ENCODE data around the gene SLC27A5. TPM values are rescaled to one million over a fixed set of nuclear protein-coding genes. Genes with fewer than 3 reads are reported as not detected.

Gene SLC27A5
- total and polyA plus RNA-seq, 8 donors = 0.87 to 18.4 (median 3.3) TPM; not detected in 1

DNA sequence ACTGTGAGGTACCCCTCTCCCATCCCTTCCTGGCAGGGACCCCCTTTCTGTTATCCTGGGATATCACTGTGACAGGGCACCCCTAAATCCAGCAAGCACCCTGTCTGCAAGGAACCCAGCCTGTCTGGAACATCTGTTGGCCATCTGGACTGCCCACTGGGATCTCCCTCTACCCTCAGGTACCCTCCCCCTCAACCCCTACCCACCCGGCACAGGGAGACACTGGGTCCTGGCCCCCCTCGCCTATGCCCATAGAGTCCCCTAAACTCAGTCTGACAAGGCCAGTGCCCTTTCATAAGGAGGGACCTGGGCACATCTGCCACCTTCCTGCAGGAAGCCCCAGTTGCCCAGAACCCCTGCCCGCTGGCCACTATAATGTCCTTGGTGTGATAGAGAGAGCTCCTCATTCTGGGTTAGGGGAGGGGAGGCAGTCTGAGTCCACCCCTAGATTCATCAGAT, 2.8 kb upstream of the SLC27A5 start:
- DNase-seq = peak in 1 of 2 donors; percentile 9
- Histone ChIP-seq H3K4me3 (peak overlapping the region; percentile 38 to 54 (median 44)), H3K4me1 (peaks cover 27 to 70% (median 60%) of the 10 kb centered on the region in 4 donors), H3K27me3 (no peaks in the 10 kb centered on the region), H3K36me3 (peaks cover 16 to 26% (median 23%) of the 10 kb centered on the region in 4 donors), H3K27ac (peak overlapping the region in 4 of 5 donors; percentile 60 to 81 (median 64)), H3K9me3 (no peaks in the 10 kb centered on the region)
- no peak for TF ChIP-seq POLR2A (IDR thresholded peaks at IDR 0.05)
- TF ChIP-seq EP300 (IDR thresholded peaks at IDR 0.05) = no peak
- TF ChIP-seq POLR2AphosphoS5 (IDR thresholded peaks at IDR 0.05) = no peak
- TF ChIP-seq, protein P1, sequence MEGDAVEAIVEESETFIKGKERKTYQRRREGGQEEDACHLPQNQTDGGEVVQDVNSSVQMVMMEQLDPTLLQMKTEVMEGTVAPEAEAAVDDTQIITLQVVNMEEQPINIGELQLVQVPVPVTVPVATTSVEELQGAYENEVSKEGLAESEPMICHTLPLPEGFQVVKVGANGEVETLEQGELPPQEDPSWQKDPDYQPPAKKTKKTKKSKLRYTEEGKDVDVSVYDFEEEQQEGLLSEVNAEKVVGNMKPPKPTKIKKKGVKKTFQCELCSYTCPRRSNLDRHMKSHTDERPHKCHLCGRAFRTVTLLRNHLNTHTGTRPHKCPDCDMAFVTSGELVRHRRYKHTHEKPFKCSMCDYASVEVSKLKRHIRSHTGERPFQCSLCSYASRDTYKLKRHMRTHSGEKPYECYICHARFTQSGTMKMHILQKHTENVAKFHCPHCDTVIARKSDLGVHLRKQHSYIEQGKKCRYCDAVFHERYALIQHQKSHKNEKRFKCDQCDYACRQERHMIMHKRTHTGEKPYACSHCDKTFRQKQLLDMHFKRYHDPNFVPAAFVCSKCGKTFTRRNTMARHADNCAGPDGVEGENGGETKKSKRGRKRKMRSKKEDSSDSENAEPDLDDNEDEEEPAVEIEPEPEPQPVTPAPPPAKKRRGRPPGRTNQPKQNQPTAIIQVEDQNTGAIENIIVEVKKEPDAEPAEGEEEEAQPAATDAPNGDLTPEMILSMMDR (IDR thresholded peaks at IDR 0.05) = no peak
- 60 to 67% (median 66%) methylated on average over 2 to 3 of the region's 3 CpGs for WGBS, 5 donors
- intact Hi-C loops (cut with DNase I; ENCODE audit: low total_unique reads) = no loop called here

DNA sequence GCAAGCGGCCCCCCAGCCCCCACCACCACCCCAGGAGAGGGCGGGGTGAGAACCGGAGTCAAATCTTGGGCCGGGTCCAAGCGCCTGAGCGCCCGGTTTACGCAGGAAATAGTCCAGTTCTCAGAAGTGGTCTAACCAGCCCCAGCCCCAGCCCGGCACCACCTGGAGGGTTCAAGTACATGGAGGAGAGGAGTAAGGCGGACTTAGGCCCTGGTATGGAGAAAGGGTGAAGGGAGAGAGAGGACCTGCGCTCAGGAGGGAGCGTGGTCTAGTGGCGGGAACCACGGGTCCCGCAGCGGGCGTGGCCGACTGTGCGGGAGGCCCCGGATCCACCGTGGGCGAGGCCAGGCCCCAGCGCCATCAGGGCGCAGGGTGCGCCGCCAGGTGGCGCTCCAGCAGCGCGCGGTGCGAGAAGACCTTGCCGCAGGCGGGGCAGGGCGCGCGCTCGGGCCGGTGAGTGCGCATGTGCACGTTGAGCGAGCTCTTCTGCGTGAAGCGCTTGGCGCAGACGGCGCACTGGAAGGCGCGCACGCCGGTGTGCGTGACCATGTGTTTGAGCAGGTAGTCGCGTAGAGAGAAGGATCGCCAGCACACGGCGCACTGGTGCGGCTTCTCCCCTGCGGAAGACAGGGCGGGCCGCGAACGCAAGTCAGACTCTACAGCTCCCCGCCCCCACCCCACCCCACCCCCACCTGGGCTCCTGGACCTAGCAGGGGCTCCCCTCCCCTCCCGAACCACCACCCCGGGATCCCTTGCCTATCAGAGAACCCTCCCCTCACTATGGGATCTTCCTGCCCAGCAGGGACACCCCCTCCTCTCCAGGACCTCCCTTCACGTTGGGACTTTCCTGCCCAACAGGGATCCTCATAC, 2.1 kb upstream of the SLC27A5 start:
- TF ChIP-seq POLR2A (IDR thresholded peaks at IDR 0.05) (no peak), POLR2AphosphoS5 (IDR thresholded peaks at IDR 0.05) (peak; percentile 74 to 94 (median 76)), EP300 (IDR thresholded peaks at IDR 0.05) (no peak)
- TF ChIP-seq, protein P1 (IDR thresholded peaks at IDR 0.05) = peak in 5 of 7 experiments; percentile 58 to 95 (median 93)
- H3K27me3 ChIP-seq = no peaks in the 10 kb centered on the region
- H3K4me3 ChIP-seq = peak overlapping the region; percentile 38 to 54 (median 44)
- WGBS, 5 donors = 6 to 34% (median 7%) methylated on average over 46 to 66 of the region's 66 CpGs
- H3K4me1 ChIP-seq = peaks cover 27 to 69% (median 55%) of the 10 kb centered on the region in 4 donors
- intact Hi-C loops (cut with DNase I; ENCODE audit: low total_unique reads) = no loop called here
- H3K27ac ChIP-seq = peak overlapping the region; percentile 58 to 81 (median 63)
- peak; percentile 94 to 98 for DNase-seq
- no peaks in the 10 kb centered on the region for H3K9me3 ChIP-seq
- H3K36me3 ChIP-seq = peaks cover 16 to 26% (median 23%) of the 10 kb centered on the region in 4 donors

DNA sequence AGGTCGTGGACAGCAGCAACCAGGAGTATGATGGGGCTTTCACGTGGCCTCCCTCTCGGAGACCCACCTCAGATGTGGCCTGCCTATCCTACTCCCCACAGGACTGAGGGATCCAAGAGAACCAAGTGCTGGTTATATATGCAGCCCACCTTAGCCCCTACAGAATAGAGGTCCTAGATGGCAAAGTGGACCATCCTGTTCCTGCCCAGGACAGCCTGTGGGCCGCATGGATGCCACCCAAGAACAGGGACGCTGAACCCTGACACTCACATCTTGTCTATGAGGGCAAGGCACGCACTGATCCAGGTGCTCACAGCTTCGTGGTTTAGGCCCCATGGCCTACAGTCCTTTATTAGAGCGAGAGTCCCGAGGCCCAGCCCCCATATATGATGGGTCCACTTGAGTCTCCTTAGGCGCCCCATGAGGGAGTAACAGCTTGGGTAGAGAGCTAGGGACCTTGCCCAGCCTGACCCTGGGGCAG, 1.5 kb upstream of the SLC27A5 start:
- TF ChIP-seq POLR2AphosphoS5 (IDR thresholded peaks at IDR 0.05) = peak in 1 of 3 donors; percentile 16
- no peak for TF ChIP-seq EP300 (IDR thresholded peaks at IDR 0.05)
- no peak for TF ChIP-seq POLR2A (IDR thresholded peaks at IDR 0.05)
- TF ChIP-seq, protein P1 (IDR thresholded peaks at IDR 0.05) = no peak
- DNase-seq = no peak
- H3K27ac ChIP-seq = peak overlapping the region in 4 of 5 donors; percentile 60 to 81 (median 64)
- H3K9me3 ChIP-seq = no peaks in the 10 kb centered on the region
- intact Hi-C loops (cut with DNase I; ENCODE audit: low total_unique reads) = no loop called here
- H3K36me3 ChIP-seq = peaks cover 16 to 26% (median 23%) of the 10 kb centered on the region in 4 donors
- peaks cover 21 to 63% (median 49%) of the 10 kb centered on the region in 4 donors for H3K4me1 ChIP-seq
- no peaks in the 10 kb centered on the region for H3K27me3 ChIP-seq
- peak overlapping the region in 1 of 4 donors; percentile 54 for H3K4me3 ChIP-seq
- 20 to 80% (median 77%) methylated on average over 1 to 10 of the region's 10 CpGs for WGBS, 5 donors

DNA sequence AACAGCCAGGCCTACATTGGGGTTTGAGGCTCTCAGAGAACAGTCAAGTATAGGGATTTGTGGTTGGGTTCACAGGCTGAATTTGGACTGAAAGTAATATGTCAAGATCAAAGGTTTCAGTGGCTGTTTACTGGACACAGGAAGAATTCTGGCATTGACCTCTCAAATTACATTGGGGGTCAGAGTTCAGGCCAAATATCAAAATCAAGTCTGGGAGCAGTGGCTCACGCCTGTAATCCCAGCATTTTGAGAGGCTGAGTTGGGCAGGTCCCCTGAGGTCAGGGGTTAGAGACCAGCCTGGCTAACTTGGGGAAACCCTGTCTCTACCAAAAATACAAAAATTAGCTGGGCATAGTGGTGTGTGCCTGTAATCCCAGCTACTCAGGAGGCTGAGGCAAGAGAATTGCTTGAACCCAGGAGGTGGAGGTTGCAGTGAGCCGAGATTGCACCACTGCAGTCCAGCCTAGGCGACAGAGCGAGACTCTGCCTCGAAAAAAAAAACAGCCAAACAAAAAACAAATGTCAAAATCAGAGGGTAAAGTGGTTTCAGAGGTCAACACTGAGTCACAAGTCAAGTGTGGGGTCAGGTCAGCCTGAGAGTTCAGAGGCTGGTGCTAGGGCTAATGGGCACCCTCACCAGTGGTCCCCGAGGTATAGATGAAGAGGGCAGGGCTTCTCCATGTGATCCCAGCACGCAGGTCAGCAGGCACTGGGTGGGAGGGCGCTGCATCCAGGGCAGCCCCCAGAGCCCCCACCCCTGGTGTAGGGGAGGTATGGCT, 1.5 kb downstream of the SLC27A5 start:
- H3K36me3 ChIP-seq = peaks cover 0 to 4% (median under 1%) of the 10 kb centered on the region in 4 donors
- H3K27me3 ChIP-seq = no peaks in the 10 kb centered on the region
- H3K9me3 ChIP-seq = peaks cover 0 to 13% (median 1%) of the 10 kb centered on the region in 4 donors
- no peak for DNase-seq
- TF ChIP-seq POLR2AphosphoS5 (IDR thresholded peaks at IDR 0.05) (no peak), POLR2A (IDR thresholded peaks at IDR 0.05) (no peak), EP300 (IDR thresholded peaks at IDR 0.05) (no peak)
- TF ChIP-seq, protein P1 (IDR thresholded peaks at IDR 0.05) = no peak
- WGBS, 5 donors = 70 to 87% (median 79%) methylated on average over 8 of the region's 8 CpGs
- no peak overlapping the region for H3K4me3 ChIP-seq
- intact Hi-C loops (cut with DNase I; ENCODE audit: low total_unique reads) = no loop called here
- peaks cover 13 to 33% (median 19%) of the 10 kb centered on the region in 4 donors for H3K4me1 ChIP-seq
- H3K27ac ChIP-seq = no peak overlapping the region
